ENCODE results near the gene EFCAB6.

DNA sequence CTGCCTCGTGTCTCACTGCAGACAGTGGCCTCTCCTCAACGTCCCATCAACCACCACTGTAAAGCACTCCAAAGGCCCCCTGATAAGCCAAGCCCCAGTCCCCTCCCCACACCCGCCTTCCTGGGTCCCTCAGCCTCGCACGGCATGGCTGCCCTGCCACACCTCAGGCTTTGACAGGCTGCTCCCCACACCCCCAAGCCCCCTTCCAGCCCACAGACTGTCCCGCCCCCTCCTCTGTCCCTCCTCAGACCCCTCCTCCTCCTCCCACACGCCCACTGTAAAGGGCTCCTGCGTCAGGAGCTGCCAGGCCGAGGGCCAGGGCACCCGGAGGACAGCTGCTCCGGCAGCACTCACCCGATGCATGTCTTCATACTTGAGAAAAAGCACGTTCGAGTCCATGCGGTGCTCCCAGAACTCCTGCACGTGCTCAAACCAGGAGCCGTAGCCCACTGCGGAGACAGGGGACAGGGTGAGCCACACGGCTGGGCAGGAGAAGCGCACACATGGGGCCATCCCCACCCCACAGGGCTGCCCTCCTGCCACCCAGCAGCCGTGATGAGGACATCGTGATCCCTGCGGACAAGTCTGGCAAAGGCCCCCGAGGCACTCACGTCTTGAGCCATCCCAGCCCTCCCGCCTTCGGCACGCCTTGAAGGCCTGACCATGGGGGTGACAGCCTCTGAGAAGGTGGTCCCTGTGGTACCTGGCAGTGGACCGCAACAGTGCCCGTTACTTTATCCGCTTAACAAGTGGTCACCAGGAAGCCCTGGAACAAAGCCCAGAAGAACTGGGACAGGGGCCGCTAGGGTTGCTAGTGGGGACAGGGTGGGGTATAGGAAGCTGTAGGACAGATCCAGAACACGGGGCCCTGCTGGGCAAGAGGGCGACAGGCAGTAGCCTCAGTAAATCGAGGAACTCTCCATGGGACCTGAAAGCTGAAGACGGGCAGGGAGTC is 21.5 kb upstream of the EFCAB6 start:
- TF ChIP-seq, protein P1, sequence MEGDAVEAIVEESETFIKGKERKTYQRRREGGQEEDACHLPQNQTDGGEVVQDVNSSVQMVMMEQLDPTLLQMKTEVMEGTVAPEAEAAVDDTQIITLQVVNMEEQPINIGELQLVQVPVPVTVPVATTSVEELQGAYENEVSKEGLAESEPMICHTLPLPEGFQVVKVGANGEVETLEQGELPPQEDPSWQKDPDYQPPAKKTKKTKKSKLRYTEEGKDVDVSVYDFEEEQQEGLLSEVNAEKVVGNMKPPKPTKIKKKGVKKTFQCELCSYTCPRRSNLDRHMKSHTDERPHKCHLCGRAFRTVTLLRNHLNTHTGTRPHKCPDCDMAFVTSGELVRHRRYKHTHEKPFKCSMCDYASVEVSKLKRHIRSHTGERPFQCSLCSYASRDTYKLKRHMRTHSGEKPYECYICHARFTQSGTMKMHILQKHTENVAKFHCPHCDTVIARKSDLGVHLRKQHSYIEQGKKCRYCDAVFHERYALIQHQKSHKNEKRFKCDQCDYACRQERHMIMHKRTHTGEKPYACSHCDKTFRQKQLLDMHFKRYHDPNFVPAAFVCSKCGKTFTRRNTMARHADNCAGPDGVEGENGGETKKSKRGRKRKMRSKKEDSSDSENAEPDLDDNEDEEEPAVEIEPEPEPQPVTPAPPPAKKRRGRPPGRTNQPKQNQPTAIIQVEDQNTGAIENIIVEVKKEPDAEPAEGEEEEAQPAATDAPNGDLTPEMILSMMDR (IDR thresholded peaks at IDR 0.05), result no peak
- TF ChIP-seq POLR2A (IDR thresholded peaks at IDR 0.05) (no peak), EP300 (IDR thresholded peaks at IDR 0.05) (no peak)
